Measurements from ENCODE around the gene ZNF236. TPM values are rescaled to one million over a fixed set of nuclear protein-coding genes. Genes with fewer than 3 reads are reported as not detected.
A peak's percentile ranks its signal among the peaks of the same experiment; 100 is the strongest.

ZNF236 gene
- total and polyA plus RNA-seq, 2 experiments from 2014 or later, result 7.4 to 8.2 TPM

DNA sequence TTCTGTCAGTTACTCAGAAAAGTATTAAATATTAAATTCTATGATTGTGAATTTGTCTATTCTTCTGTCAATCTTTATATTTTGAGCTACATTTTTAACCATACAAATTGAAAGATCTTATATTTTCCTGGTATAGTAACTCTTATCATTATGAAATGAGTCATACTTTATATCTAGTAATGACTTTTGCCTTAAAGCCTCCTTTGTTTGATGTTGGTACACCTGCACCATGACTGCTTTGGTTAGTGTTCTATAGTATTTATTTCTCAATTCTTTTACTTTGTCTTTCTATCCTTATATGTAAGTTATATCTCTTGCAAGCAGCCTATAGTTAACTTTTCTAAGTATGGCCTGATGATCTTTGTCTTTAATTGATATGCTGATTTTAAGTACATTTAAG is 13.0 kb downstream of the ZNF236 start:
- H3K4me2 ChIP-seq, result no peak overlapping the region
- no peak overlapping the region for H2AFZ ChIP-seq
- H3K9me2 ChIP-seq (replicated peaks; ENCODE audit: insufficient read depth), result no peaks in the 10 kb centered on the region
- no peak overlapping the region for H3K4me3 ChIP-seq
- DNase-seq (ENCODE audit: low spot score), result no peak
- H3K79me2 ChIP-seq, result peaks cover 92% of the 10 kb centered on the region
- H3K27me3 ChIP-seq, result no peaks in the 10 kb centered on the region
- no peak overlapping the region for H3K27ac ChIP-seq
- H3K4me1 ChIP-seq (ENCODE audit: insufficient read depth), result peaks cover 21% of the 10 kb centered on the region
- H3K9me3 ChIP-seq (ENCODE audit: low read depth), result no peaks in the 10 kb centered on the region
- H3K36me3 ChIP-seq (replicated peaks; ENCODE audit: insufficient read depth, low read depth), result no peaks in the 10 kb centered on the region
- no peak for TF ChIP-seq CTCF (IDR thresholded peaks at IDR 0.05; ENCODE audit: poor library complexity)
- TF ChIP-seq EZH2 (IDR thresholded peaks at IDR 0.05; ENCODE audit: borderline replicate concordance), result no peak
- TF ChIP-seq EZH2phosphoT487 (IDR thresholded peaks at IDR 0.05; ENCODE audit: low read depth, severe bottlenecking, unreplicated experiment), result no peak
- H4K20me1 ChIP-seq (ENCODE audit: insufficient read depth, poor library complexity, severe bottlenecking), result no peaks in the 10 kb centered on the region

DNA sequence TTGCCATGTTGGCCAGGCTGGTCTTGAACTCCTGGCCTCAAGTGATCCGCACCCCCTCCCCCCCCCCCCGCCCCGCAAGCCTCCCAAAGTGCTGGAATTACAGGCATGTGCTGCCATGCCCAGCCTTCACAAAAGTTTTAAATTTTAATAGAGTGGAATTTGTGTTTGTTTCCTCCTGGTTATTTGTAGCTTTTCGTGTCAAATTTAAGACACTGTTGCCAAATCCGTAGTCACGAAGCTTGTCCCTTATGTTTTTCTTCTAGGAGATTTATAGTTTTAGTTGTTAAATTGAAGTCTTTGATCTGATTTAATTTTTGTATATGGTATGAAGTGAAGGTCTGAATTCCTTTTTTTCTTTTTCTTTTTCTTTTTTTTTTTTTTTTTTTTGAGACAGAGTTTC is 14.7 kb downstream of the ZNF236 start:
- H3K4me3 ChIP-seq, result no peak overlapping the region
- no peak overlapping the region for H2AFZ ChIP-seq
- no peak overlapping the region for H3K4me2 ChIP-seq
- no peaks in the 10 kb centered on the region for H3K9me2 ChIP-seq (replicated peaks; ENCODE audit: insufficient read depth)
- no peak overlapping the region for H3K27ac ChIP-seq
- H3K79me2 ChIP-seq, result peaks cover 88% of the 10 kb centered on the region
- no peaks in the 10 kb centered on the region for H3K27me3 ChIP-seq
- WGBS (ENCODE audit: low lambda C conversion rate, missing lambda C conversion rate), result over 99% methylated on average over 6 of the region's 6 CpGs
- no peaks in the 10 kb centered on the region for H3K36me3 ChIP-seq (replicated peaks; ENCODE audit: insufficient read depth, low read depth)
- H3K4me1 ChIP-seq (ENCODE audit: insufficient read depth), result peaks cover 21% of the 10 kb centered on the region
- TF ChIP-seq CTCF (IDR thresholded peaks at IDR 0.05; ENCODE audit: poor library complexity), result no peak
- no peak for TF ChIP-seq EZH2 (IDR thresholded peaks at IDR 0.05; ENCODE audit: borderline replicate concordance)
- TF ChIP-seq EZH2phosphoT487 (IDR thresholded peaks at IDR 0.05; ENCODE audit: low read depth, severe bottlenecking, unreplicated experiment), result no peak
- no peaks in the 10 kb centered on the region for H3K9me3 ChIP-seq (ENCODE audit: low read depth)
- no peaks in the 10 kb centered on the region for H4K20me1 ChIP-seq (ENCODE audit: insufficient read depth, poor library complexity, severe bottlenecking)
- DNase-seq (ENCODE audit: low spot score), result no peak

DNA sequence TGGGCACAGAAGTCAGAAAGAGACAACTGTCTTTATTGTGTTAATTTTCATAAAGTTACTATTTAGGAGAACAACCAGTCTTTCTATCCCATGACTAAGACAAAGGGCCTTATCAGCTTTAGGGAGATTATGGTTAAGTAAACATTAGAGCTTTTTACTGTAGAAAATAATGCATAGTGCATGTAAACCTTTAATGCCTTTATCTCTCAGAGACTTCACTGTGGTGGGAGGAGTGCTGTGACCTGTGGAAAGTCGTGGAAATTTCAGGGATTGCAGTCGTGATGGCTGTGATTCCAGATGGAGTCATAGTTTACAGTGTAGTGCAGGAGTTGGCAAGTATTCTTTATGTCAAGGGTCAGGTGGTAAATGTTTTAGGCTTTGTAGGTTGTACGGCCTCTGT is 15.8 kb downstream of the ZNF236 start:
- H3K9me3 ChIP-seq (ENCODE audit: low read depth), result no peaks in the 10 kb centered on the region
- H3K79me2 ChIP-seq, result peaks cover 86% of the 10 kb centered on the region
- no peak overlapping the region for H3K4me3 ChIP-seq
- H3K4me1 ChIP-seq (ENCODE audit: insufficient read depth), result peaks cover 21% of the 10 kb centered on the region
- no peak overlapping the region for H2AFZ ChIP-seq
- no peaks in the 10 kb centered on the region for H3K36me3 ChIP-seq (replicated peaks; ENCODE audit: insufficient read depth, low read depth)
- H4K20me1 ChIP-seq (ENCODE audit: insufficient read depth, poor library complexity, severe bottlenecking), result no peaks in the 10 kb centered on the region
- H3K27me3 ChIP-seq, result no peaks in the 10 kb centered on the region
- no peaks in the 10 kb centered on the region for H3K9me2 ChIP-seq (replicated peaks; ENCODE audit: insufficient read depth)
- H3K4me2 ChIP-seq, result peak overlapping the region; percentile 52
- no peak for DNase-seq (ENCODE audit: low spot score)
- 23% methylated on average over 3 of the region's 3 CpGs for WGBS (ENCODE audit: low lambda C conversion rate, missing lambda C conversion rate)
- H3K27ac ChIP-seq, result peak overlapping the region; percentile 70
- TF ChIP-seq CTCF (IDR thresholded peaks at IDR 0.05; ENCODE audit: poor library complexity) (no peak), EZH2 (IDR thresholded peaks at IDR 0.05; ENCODE audit: borderline replicate concordance) (no peak), EZH2phosphoT487 (IDR thresholded peaks at IDR 0.05; ENCODE audit: low read depth, severe bottlenecking, unreplicated experiment) (no peak)
